T-helper 9 cell (primary cell): ENCODE results near the gene GOLGA6L24.
"Not testable (repeated sequence)": the region's sequence is repeated elsewhere in the genome, so short reads cannot be mapped to it uniquely, and the experiment has no call there.

Experiments used
- DNase-seq: peaks from one replicate; pipeline ENCODE4 v3.0.0-alpha.2; 2020
- total RNA-seq, 2 donors: gene quantifications; one replicate each; lab custom pipeline; 2026; lab: John Stamatoyannopoulos, UW

The GOLGA6L24 gene, protein sequence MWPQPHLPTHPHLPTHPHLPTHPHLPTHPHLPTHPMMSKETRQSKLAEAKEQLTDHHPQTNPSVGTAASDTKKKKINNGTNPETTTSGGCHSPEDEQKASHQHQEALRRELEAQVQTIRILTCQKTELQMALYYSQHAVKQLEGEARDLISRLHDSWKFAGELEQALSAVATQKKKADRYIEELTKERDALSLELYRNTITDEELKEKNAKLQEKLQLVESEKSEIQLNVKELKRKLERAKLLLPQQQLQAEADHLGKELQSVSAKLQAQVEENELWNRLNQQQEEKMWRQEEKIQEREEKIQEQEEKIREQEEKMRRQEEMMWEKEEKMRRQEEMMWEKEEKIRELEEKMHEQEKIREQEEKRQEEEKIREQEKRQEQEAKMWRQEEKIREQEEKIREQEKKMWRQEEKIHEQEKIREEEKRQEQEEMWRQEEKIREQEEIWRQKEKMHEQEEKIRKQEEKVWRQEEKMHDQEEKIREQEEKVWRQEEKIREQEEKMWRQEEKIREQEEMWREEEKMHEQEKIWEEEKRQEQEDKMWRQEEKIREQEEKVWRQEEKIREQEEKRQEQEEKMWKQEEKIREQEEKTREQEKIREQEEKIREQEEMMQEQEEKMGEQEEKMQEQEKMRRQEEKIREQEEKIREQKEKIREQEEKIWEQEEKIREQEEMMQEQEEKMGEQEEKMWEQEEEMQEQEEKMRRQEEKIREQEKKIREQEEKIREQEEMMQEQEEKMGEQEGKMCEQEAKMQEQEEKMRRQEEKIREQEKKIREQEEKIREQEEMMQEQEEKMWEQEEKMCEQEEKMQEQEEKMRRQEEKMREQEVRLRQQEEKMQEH
- total RNA-seq: 0 reads per million in 2 donors

DNA sequence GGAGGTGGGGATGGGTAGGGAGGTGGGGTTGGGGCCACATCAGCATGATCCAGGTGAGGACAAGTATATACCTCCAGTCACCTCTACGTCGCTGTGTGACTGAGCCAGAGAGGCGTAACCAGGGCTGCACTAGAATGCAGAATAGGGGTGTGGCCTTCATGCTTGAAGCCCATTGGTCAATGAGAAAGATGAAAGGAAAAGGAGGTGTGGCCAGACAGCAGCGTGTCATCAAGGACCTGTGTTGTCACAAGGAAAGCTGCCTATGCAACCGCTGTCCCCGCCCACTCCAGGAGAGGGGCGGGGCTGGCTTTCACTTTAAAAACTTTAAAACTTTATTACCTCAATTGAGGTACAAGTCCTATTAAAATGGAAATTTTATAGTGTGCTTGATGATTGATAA, at the start of gene GOLGA6L24:
TSS of gene GOLGA6L24 (minus strand) at position 101 of the 400 bp plus-strand sequence. CDS start at position 40, 61 bp downstream.
- not testable (repeated sequence) for DNase-seq

DNA sequence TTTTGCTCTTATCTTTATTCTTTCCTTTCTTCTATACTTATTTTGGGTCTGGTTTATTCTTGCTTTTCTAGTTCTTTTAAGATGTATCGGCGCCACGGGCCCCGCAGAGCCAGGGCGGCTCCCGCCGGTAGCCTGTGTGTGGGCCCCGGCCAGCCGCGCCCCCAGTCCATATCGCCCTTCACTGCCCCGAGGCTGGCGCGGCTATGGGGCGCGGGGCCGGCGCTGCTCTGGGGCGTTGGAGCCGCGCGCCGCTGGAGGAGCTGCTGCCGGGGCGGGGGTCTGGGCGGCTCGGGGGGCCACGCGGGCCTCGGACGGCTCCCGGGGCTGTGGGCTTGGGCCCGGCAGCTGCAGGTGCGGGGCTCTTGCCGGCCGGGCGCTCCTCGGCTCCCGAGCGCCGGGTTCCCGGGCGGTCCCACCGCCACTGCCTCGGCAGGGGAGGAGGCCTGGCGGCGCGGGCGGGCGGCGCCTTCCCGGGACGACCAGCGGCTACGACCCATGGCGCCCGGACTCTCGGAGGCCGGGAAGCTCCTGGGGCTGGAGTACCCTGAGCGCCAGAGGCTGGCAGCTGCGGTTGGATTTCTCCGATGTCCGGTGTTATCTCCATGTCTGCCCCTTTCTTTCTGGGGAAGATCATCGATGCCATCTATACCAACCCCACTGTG, 45.0 kb upstream of the GOLGA6L24 start:
- not testable (repeated sequence) for DNase-seq

GRCh38 chr15:28396022-28396421, 38.1 kb upstream of the GOLGA6L24 start:
- not testable (repeated sequence) for DNase-seq

GRCh38 chr15:28380053-28380452, 22.2 kb upstream of the GOLGA6L24 start:
- DNase-seq: not testable (repeated sequence)

GRCh38 chr15:28378364-28378763, 20.5 kb upstream of the GOLGA6L24 start, which contains the start of gene GOLGA8F:
GOLGA8F (plus strand) TSS chr15:28378664; CDS start chr15:28378762, 98 bp downstream.
- DNase-seq: not testable (repeated sequence)

- DNase-seq: not testable (repeated sequence)
Measured at GRCh38 chr15:28365502-28365901, 7.6 kb upstream of the GOLGA6L24 start.

- not testable (repeated sequence) for DNase-seq
Measured at GRCh38 chr15:28322129-28322588, 35.7 kb downstream of the GOLGA6L24 start, which contains the start of gene HERC2. HERC2 (minus strand) TSS chr15:28322179; CDS start chr15:28321433, 746 bp downstream.

DNA sequence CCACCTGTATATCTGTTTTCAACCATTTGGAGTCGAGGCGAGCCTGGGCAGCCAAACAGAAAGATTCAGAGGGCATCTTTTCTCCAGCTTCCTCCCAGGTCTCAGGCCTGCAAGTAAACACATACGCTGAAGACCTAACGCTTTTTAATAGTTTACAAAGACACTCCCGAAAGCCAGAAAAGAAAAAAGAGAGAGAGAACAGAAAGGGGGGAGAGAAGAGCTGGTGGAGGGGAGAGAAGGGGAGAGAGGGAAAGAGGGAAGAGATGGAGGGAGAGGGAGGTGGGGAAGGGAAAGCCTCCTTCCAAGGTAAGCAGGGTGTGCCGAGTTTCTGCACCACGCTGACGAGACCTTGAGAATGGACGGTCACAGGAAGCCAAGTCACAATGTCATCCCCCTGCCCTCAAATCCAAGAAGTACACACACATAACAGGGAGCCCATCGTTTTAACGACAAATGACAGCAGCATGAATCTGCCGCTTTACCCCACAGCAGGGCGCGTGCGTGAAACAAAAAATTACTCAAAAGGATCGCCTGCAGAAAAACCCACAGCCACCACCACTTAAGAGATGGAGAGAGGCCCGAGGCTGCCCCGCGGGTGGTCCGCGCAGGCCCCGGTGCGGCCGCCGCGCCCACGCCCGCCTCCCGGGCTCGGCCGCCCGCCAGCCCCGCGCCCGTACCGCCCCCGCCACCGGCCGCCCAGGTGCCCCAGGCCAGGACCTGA, 36.4 kb downstream of the GOLGA6L24 start:
- not testable (repeated sequence) for DNase-seq

GRCh38 chr15:28319725-28320124, 38.2 kb downstream of the GOLGA6L24 start:
- DNase-seq: not testable (repeated sequence)

DNA sequence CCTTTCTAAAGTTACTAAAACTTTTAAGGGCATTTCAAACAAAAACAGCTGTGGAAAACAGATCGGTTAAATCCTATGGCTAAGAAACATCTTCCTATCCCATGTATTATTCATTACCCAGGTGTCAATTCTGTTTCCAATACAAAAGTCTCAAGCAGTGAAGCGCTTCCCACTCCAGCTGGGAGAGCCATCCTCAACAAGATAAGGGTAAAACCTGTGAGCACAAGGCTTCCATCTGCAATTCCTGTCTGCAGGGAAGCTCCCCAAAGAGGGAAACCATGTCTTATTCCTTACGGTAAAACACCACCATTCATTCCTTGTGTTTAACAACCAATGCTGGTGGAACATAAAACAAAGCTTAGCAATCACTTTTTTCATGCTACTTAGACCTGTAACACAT, 39.1 kb downstream of the GOLGA6L24 start:
- not testable (repeated sequence) for DNase-seq

GRCh38 chr15:28318122-28318521, 39.8 kb downstream of the GOLGA6L24 start:
- DNase-seq: not testable (repeated sequence)

DNA sequence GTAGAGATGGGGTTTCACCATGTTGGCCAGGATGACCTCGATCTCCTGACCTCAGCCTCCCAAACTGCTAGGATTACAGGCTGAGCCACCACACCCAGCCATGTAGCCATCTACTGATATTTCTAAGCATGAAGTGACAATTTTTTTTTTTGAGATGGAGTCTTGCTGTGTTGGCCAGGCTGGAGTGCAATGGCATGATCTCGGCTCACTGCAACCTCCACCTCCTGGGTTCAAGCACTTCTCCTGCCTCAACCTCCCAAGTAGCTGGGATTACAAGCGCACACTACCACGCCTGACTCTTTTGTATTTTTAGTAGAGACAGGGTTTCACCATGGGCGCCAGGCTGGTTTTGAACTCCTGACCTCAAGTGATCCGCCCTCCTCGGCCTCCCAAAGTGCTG, 40.9 kb downstream of the GOLGA6L24 start:
- DNase-seq: not testable (repeated sequence)

DNA sequence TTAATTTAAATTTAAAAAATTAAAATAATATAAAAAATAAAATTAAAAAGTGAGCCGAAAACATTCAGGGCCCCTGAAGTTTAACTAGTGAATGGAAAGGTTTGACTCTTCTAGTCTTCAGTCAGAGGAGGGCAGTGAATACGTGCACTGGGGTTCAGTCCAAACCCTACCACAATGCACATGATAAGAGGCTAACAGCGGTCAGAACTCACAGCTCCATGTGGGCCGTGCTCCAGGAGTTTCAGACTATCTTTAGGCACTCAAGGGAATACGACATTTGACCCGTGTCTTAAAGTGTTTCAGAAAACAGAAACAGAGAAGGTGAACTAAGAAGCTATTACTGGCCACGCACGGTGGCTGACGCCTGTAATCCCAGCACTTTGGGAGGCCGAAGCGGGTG, 47.4 kb downstream of the GOLGA6L24 start:
- not testable (repeated sequence) for DNase-seq

DNA sequence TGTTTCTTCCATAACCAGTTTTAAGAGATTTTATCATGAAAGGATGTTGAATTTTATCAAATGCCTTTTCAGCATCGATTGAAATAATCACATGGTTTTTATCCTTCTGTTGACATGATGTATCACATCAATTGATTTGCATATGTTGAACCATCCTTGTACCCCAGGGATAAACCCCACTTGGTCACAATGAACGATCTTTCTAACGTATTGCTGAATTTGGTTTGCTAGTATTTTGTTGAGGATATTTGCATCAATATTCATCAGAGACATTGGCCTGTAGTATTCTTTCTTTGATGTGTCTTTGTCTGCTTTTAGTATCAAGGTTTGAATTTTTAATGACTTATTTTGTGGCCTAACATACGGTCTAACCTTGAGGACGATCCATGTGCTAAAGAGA, 49.2 kb downstream of the GOLGA6L24 start:
- DNase-seq: not testable (repeated sequence)
